Measurements from ENCODE around the gene DUSP1.
"Not testable (repeated sequence)": the region's sequence is repeated elsewhere in the genome, so short reads cannot be mapped to it uniquely, and the experiment has no call there.

Gene DUSP1, protein sequence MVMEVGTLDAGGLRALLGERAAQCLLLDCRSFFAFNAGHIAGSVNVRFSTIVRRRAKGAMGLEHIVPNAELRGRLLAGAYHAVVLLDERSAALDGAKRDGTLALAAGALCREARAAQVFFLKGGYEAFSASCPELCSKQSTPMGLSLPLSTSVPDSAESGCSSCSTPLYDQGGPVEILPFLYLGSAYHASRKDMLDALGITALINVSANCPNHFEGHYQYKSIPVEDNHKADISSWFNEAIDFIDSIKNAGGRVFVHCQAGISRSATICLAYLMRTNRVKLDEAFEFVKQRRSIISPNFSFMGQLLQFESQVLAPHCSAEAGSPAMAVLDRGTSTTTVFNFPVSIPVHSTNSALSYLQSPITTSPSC

GRCh38 chr5:172770675-172771438 is at the start of gene DUSP1:
Gene DUSP1 (minus strand): TSS chr5:172771195. CDS start chr5:172770952, 243 bp downstream.
- peak; percentile 96 for DNase-seq

GRCh38 chr5:172820046-172820767 is 49.2 kb upstream of the DUSP1 start:
- DNase-seq: no peak

DNA sequence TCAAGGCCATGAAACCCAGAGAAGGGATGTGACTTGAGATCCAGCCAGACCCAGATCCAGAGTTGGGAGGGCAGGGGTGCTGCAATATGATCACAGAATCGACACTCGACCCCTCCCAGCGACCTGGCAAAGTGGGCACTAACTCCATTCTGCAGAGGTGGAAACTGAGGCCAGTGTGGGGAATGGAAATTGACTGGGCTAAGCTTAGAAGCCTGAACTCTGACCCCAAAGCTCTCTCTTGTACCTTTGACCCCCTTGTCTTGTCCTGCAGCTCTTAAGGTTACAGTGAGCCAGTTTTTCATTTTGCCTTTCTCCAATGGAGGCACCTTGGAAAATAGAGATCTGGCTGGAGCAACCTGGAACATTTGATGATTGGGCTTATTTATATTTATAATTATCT is 48.6 kb upstream of the DUSP1 start:
- no peak for DNase-seq

DNA sequence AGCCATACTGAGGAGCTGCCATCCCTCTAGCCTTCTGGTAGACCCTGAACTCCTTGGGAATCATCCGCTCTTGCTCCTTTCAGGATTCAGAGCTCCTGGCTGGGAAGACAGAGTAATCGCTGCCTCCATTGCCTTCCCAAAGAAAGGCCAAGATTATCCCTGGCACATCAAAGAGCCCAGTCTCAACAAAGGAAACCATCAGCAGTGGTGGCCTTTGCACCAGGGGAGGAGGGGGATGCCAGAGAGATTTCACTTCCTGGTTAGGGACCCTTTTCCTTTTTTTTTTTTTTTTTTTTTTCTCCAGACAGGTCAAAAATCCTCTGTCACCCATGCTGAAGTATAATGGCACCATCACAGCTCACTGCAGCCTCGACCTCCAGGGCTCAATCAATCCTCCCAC is 47.1 kb upstream of the DUSP1 start:
- no peak for DNase-seq

- DNase-seq: no peak
Measured at GRCh38 chr5:172817664-172818063, 46.7 kb upstream of the DUSP1 start.

GRCh38 chr5:172816925-172817562 is 46.0 kb upstream of the DUSP1 start:
- no peak for DNase-seq

DNA sequence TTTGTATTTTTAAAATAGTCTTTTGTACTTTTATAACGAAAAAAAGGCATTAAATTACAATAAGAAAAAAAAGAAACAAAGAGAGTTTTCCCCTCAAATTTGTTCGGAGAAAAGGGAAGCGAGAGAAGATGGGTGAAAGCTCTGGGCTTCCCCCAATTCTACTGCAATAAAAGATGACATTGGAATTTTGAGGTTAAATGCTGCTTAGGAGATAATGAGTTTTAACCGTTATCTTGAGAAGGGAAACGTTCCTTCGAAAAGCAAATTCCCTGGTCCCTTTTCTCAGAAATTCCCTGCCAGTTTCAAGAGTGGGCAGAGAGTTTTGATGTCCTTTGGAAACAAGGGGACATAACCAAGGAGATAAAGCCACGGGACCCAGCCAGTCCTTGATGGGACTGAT is 44.6 kb upstream of the DUSP1 start:
- DNase-seq: no peak

GRCh38 chr5:172810996-172811395 is 40.0 kb upstream of the DUSP1 start:
- DNase-seq: not testable (repeated sequence)

DNA sequence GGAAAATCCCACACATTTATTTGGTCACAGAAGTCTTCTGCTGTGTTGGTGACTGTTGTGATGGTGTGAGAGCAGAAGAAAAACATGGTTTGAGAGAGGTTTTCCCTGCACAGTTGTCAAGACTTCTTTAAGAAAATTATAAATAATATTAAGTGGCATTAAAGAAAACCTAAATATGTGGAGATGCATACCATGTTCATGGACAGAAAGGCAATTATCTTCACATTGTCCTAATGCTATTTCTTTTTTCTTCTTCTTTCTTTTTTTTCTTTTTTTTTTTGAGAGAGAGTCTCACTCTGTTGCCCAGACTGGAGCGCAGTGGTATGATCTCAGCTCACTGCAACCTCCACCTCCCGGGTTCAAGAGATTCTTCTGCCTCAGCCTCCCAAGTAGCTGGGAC is 38.8 kb upstream of the DUSP1 start:
- DNase-seq: no peak

GRCh38 chr5:172807766-172808311 is 36.8 kb upstream of the DUSP1 start:
- DNase-seq: no peak

DNA sequence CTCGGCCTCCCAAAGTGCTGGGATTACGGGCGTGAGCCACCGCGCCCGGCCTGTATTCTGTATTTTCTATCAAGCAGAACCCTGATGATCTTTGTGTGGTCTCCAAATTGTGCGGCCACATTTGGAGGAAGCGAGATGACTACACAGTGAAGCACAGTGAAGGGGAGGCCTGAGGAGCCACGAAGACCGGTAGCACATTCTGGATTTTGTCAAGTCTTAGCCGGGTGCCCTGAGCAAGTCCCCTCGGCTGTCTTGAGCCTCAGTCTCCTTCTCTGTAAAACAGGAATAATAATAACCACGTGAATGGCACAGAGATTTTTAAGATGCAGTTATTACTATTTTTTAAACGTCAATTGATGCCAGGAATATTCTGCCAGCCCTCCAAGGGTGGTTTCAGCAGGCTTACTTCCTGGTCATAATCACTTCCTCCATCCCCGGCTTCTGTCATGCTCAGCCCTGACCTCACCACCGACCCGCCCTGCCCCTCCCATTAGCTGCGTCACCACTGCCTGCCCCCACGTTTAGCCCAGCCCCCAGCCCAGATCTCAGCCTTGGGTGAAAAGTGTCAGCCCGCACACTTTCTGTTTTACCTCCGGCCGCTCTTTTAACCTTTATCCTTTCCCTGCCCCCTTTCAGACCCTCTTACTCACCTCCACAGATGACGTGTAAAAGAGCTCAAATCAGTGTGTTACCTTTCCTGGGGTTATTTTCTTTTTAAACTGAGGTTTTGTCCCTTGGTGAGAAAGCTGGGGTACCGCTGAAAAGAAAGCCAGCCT is 36.1 kb upstream of the DUSP1 start:
- DNase-seq: peak; percentile 95

- no peak for DNase-seq
Measured at GRCh38 chr5:172805736-172806255, 34.8 kb upstream of the DUSP1 start.

- DNase-seq: no peak
Measured at GRCh38 chr5:172805018-172805683, 34.2 kb upstream of the DUSP1 start.

DNA sequence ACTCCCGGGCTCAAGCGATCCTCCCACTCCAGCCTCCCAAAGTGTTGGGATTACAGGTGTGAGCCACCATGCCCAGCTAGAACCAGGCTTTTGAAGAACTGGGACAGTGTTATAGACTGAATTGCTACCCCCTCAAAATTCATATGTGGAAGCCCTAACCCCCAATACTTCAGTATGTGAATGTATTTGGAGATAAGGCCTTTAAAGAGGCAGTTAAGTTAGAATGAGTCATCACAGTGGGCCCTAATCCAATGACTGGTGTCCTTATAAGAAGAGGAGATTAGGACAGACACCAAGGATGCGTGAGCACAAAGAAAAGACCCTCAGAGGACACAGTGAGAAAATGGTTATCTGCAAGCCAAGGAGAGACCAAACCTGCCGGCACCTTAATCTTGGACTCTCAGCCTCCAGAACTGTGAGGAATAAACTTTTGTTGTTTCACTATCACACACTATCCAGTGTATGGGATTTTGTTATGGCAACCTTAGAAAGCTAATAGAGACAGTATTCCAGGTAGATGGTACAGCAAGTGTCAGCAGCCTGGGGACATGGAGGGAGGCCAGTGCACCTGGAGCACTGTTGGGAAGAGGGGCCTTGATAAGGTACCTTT is 31.7 kb upstream of the DUSP1 start:
- no peak for DNase-seq

DNA sequence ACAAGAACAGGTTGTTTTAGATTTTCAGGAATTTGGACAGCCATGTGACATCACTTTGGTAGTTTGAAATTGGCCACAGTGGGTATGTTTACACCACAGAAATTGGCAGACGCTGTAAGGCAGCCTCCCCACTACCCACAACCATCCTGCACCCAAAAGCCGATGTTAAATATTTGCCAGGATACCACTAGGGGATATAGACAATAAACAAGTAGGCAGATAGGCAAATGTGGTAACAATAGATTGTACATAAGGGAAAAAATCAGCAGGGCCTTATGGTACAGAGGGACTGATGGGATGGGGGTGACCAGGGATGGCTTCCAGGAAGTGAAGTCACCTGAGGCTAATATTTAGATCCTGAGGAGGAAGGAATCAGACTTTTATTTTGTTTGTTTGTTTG is 31.1 kb upstream of the DUSP1 start:
- DNase-seq: no peak

DNA sequence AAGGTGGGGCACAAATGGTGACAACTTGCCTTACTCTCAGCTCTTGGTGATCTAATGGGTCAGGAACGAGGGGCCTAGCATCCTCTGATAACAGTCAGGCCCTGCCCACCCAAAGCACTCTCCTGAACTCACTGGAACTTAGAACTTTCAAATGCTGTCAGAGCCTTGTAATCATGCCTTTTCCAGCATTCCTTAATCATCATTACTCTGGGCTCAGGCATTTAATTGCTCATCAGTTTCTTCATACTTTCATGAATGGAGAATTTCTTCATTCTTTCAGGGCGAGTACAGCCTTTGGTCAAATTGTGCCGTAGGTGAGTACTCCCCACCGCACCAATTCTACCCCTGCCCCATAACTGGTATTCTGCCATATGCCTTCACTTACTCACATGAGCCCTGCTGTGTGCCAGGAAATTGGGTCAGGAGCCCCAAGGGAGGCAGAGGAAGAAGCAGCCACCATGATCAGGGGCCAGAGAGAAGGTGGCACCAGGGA is 30.2 kb upstream of the DUSP1 start:
- no peak for DNase-seq

- DNase-seq: no peak
Measured at GRCh38 chr5:172800088-172800551, 29.1 kb upstream of the DUSP1 start.

DNA sequence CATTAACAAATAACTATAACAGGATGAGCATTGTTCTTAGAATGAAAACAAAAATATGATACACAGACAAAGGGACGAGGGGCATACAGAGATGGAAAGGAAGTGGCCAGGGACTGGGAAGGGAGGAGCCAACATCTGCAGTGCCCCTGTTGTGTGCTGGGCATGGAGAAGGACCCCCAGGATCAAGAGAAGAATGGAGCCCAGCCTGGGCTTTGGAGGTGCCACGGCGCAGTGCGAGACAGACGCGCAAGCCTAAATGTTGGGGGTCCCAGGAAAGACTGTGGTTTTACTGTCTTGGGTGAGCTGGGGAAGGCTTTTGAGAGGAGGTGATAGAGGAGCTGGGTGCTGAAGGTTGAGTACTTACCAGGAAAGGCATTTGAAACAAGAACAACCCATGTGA is 28.4 kb upstream of the DUSP1 start:
- DNase-seq: no peak

- DNase-seq: no peak
Measured at GRCh38 chr5:172798422-172799215, 27.6 kb upstream of the DUSP1 start.

DNA sequence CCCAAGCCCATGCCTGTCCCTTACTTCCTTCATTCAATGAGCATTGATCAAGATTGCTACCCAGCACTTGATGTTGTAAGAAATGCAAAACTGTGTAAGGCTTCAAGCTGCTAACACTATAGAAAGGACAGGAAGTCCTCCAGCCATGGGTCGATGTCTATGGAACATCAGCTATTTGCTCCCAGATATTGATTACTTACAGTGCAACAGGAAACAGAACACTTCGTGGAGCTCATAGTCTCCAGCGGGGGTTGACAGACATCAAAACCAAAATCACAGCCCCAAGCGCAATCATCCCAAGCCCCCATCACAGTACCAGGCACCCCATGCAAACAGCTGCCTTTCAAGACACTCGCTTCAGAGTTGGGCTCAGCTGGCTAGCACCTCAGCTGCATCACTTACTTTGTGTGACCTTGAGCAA is 26.8 kb upstream of the DUSP1 start:
- no peak for DNase-seq

Data from activated CD4-positive, alpha-beta T cell treated with anti-CD3 and anti-CD28 coated beads, Interleukin-10, Interleukin-2, amounts not matched to agents 100 ng/mL and 50 ng/mL, durations not matched to agents 16 hours and 8 hours (primary cell).